ENCODE data around the gene MRPL49.

The MRPL49 gene

DNA sequence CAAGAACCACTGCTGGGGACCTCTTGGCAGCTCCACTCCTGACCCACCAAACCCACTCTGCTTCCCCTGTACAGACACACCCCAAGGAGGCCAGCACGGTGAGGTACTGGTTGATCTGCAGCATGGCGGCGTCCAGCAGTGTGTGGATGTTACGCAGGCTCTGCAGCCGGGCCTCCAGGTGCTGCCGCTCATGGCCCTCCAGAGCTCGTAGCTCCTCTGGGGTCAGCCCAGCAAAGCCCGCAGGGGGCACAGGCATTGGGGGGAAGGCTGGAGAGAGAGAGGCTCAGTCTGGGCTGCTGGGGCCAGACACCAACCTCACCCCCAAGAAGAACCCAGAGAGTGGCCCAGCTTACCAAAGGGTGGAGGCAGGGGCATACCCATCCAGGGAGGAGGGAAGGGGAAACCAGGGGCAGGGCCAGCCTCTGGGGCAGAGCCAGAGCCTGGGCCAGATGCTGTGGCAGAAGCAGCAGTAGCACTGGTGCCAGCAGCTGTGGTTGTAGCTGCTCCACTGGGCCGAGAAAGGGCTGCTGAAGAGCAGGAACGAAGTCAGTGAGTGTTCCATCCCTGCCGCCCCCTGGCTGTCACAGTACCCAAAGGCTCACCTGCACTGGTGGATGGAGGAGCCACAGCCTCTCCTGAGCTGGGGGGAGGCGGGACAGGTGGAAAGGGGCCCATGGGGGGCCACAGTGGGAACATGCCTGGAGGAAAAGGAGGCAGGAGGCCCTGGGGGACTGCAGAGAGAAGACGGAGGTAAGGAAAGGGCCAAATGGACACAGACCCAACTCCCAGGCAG lies 7.7 kb downstream of the MRPL49 start:
- Histone ChIP-seq H3K27me3 (ENCODE audit: control insufficient read depth in 1 of 2, insufficient read depth in 2 of 2, low read length in 2 of 2) (no peaks in the 10 kb centered on the region), H3K9ac (ENCODE audit: low read length in 2 of 2) (no peak overlapping the region), H3K9me3 (ENCODE audit: control insufficient read depth in 2 of 2, low read length in 2 of 2) (no peaks in the 10 kb centered on the region), H3K36me3 (ENCODE audit: control insufficient read depth in 2 of 2, insufficient read depth in 2 of 2, low read length in 2 of 2) (peaks cover 40 to 61% of the 10 kb centered on the region in 2 donors), H3K4me1 (ENCODE audit: control insufficient read depth, insufficient read depth, low read length) (peaks cover 21% of the 10 kb centered on the region), H3K27ac (ENCODE audit: low read length) (no peak overlapping the region), H3K4me3 (ENCODE audit: low read length in 2 of 2) (no peak overlapping the region)

DNA sequence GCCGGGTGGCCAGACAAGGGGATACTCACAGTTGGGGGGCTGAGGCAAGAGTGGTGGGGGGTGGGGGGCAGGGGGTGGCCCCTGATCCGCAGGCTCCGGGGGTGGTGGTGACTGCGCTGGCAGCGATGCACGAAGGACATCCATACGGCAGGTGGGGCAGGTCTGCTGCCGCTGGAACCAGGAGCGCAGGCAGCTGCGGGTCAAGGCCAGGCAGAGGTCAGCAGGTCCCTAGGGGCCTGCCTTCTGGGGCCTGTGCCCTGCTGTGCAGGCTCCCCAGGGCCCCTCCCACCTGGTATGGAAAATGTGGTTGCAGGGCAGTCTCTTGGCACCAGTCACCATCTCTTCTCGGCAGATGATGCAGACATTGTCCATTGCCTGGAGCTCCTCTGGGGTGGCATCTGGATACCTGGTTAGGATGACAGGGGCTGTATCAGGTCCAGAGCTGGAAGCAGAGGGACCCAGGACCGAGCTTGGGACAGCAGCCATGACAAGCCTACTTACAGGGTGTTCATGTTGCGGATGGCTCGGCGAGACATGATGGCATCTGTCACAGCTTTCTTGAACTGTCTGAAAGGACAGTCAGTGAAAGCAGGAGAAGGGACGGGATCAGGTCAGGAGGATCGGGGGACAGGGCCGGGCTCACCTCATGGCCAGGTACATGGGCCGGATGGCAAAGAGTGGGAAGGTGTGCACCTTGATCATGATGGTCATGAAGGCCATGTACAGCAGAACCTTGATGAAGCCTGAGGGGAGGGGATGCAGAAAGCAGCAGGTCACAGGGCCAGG lies 8.7 kb downstream of the MRPL49 start:
- Histone ChIP-seq H3K27ac (ENCODE audit: low read length) (no peak overlapping the region), H3K4me1 (ENCODE audit: control insufficient read depth, insufficient read depth, low read length) (peaks cover 30% of the 10 kb centered on the region), H3K9ac (ENCODE audit: low read length in 2 of 2) (no peak overlapping the region)

DNA sequence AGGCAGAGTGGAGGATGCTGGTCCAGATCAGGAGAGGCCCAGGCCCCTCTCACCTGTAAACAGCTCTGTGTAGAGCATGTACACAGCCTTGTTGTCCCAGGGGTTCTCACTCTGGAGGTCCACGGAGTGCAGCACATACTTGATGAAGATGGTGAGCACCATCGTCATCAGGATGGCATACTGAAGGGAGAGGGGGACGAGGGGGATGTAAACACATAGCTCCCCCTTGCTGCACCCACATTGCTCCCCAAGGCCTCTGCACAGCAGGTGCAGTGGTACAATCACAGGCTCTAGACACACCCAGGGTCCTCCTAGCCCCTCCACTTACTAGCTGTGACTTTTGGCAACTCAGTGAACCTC lies 9.3 kb downstream of the MRPL49 start:
- Histone ChIP-seq H3K9ac (ENCODE audit: low read length in 2 of 2) (no peak overlapping the region), H3K4me1 (ENCODE audit: control insufficient read depth, insufficient read depth, low read length) (peaks cover 33% of the 10 kb centered on the region), H3K36me3 (ENCODE audit: control insufficient read depth in 2 of 2, insufficient read depth in 2 of 2, low read length in 2 of 2) (peaks cover 35 to 52% of the 10 kb centered on the region in 2 donors), H3K9me3 (ENCODE audit: control insufficient read depth in 2 of 2, low read length in 2 of 2) (no peaks in the 10 kb centered on the region), H3K27me3 (ENCODE audit: control insufficient read depth in 1 of 2, insufficient read depth in 2 of 2, low read length in 2 of 2) (no peaks in the 10 kb centered on the region), H3K27ac (ENCODE audit: low read length) (no peak overlapping the region), H3K4me3 (ENCODE audit: low read length in 2 of 2) (no peak overlapping the region)

More for the DNA sequence above, 8.7 kb downstream of the MRPL49 start:
- Histone ChIP-seq H3K27me3 (ENCODE audit: control insufficient read depth in 1 of 2, insufficient read depth in 2 of 2, low read length in 2 of 2) (no peaks in the 10 kb centered on the region), H3K4me3 (ENCODE audit: low read length in 2 of 2) (no peak overlapping the region), H3K36me3 (ENCODE audit: control insufficient read depth in 2 of 2, insufficient read depth in 2 of 2, low read length in 2 of 2) (peaks cover 37 to 55% of the 10 kb centered on the region in 2 donors), H3K9me3 (ENCODE audit: control insufficient read depth in 2 of 2, low read length in 2 of 2) (no peaks in the 10 kb centered on the region)

DNA sequence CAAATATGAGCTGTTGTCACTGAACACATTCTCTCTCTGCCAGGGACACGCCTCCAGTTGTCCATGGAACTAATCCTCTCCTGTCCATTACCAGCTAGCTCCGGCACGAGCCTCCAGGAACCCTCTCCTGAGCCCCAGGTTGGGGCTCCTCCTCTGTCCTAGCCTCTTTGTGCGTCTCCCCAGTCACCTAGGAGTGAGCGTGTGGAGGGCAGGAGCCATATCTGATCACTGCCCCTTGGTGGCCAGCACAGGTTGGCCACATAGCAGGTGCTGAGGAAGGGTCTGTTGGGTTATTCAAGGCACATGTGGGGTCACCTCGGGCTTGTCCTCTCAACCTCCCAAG lies 9.7 kb downstream of the MRPL49 start:
- no peaks in the 10 kb centered on the region for H3K9me3 ChIP-seq (ENCODE audit: control insufficient read depth in 2 of 2, low read length in 2 of 2)
- H3K4me3 ChIP-seq (ENCODE audit: low read length in 2 of 2) = no peak overlapping the region
- H3K9ac ChIP-seq (ENCODE audit: low read length in 2 of 2) = no peak overlapping the region
- H3K4me1 ChIP-seq (ENCODE audit: control insufficient read depth, insufficient read depth, low read length) = peaks cover 33% of the 10 kb centered on the region
- no peaks in the 10 kb centered on the region for H3K27me3 ChIP-seq (ENCODE audit: control insufficient read depth in 1 of 2, insufficient read depth in 2 of 2, low read length in 2 of 2)
- H3K36me3 ChIP-seq (ENCODE audit: control insufficient read depth in 2 of 2, insufficient read depth in 2 of 2, low read length in 2 of 2) = peaks cover 30 to 47% of the 10 kb centered on the region in 2 donors
- H3K27ac ChIP-seq (ENCODE audit: low read length) = no peak overlapping the region

DNA sequence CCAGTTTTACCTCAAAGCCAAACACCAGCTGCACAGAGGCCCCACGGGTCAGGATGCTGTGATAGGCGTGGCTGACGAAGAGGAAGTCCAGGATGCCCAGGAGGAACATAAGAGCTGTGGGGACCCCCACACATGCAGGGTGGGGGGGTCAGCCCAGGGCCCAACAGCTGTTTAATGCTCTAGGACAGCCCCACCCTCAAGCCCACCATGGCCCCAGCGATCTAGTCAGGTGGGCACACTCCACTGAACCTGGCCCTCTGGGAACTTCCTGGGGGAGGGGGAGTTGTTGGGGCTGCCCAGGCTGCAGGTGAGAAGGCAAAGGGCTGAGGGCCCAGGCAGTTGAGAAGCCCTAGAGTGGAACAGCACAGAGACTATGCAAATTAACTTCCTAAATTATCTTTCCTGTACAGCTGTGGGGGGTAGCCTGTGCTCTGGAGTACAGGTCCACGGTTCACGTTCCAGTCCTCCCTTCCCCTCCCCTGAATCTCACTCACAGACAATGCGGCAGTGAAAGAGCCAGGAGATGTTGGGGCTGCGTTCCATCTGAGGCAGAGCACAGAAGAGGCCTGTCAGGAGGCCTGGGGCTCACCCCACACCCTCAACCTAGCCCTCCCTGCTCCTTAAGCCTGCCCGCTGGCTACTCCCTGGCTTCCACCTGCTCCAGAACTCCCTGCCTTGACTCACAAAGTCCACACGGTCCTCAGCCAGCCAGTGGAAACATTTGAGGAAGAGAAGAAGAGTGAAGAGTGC lies 10.3 kb downstream of the MRPL49 start:
- Histone ChIP-seq H3K27ac (ENCODE audit: low read length) (no peak overlapping the region), H3K36me3 (ENCODE audit: control insufficient read depth in 2 of 2, insufficient read depth in 2 of 2, low read length in 2 of 2) (peaks cover 30 to 45% of the 10 kb centered on the region in 2 donors), H3K4me3 (ENCODE audit: low read length in 2 of 2) (peak overlapping the region in 1 of 2 donors; percentile 93), H3K27me3 (ENCODE audit: control insufficient read depth in 1 of 2, insufficient read depth in 2 of 2, low read length in 2 of 2) (no peaks in the 10 kb centered on the region), H3K9me3 (ENCODE audit: control insufficient read depth in 2 of 2, low read length in 2 of 2) (no peaks in the 10 kb centered on the region), H3K9ac (ENCODE audit: low read length in 2 of 2) (no peak overlapping the region), H3K4me1 (ENCODE audit: control insufficient read depth, insufficient read depth, low read length) (peaks cover 33% of the 10 kb centered on the region)

DNA sequence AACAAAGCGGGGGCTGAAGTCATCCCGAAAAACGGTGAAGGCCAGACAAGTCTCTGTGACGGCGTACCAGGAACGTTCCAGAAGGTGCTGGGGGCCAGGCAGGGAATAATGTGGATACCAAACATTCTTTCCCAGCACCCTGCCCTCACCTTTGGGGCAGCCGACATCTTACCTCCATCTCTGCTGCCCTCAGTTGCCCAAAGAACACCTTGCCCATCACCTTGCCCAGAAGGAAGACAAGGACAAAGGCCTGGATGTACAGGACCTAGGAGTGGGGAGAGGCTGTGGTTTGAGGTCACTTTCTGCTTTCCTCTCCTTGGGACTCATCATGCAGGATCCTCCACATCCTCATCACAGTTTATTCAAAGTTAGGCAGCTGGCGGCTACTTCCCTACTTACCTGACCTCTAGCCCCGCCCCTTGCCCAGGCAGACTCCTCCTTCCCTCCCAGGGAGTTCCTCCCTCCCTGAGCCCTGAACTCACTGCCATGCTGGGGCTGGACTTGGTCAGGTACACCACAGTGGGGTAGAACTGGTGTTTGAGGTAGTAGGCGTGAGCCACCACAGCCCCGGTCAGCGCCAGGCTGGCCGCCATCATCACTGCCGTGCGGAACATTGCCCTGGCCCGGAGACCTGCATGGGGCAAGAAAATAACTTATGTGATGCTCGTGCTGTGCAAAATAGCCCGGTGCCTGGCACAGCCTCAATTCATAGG lies 11.0 kb downstream of the MRPL49 start:
- H3K9me3 ChIP-seq (ENCODE audit: control insufficient read depth in 2 of 2, low read length in 2 of 2) = no peaks in the 10 kb centered on the region
- H3K27ac ChIP-seq (ENCODE audit: low read length) = peak overlapping the region; percentile 99
- peaks cover 33% of the 10 kb centered on the region for H3K4me1 ChIP-seq (ENCODE audit: control insufficient read depth, insufficient read depth, low read length)
- peak overlapping the region; percentile 89 to 100 for H3K9ac ChIP-seq (ENCODE audit: low read length in 2 of 2)
- peak overlapping the region; percentile 80 to 93 for H3K4me3 ChIP-seq (ENCODE audit: low read length in 2 of 2)
- H3K27me3 ChIP-seq (ENCODE audit: control insufficient read depth in 1 of 2, insufficient read depth in 2 of 2, low read length in 2 of 2) = no peaks in the 10 kb centered on the region
- peaks cover 30 to 40% of the 10 kb centered on the region in 2 donors for H3K36me3 ChIP-seq (ENCODE audit: control insufficient read depth in 2 of 2, insufficient read depth in 2 of 2, low read length in 2 of 2)

DNA sequence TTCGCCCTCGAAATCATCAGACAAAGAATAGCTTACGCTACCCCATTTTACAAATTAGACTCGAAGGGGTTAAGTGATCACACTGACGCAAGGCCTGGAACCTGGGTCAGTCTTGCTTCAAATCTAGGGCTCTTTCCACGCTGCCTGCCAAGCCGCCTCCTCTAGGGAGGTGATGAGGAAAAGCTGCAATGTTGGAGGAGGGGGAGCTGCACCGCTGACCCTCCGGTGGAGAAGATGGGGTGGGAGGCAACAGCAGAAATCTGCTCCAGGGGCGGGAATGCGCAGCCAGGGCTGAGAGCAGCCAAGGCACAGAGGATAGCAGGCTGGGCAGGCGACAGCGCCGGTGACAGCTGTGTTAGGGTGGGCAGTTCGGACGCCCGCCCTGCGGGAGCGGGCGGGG lies 11.6 kb downstream of the MRPL49 start:
- Histone ChIP-seq H3K36me3 (ENCODE audit: control insufficient read depth in 2 of 2, insufficient read depth in 2 of 2, low read length in 2 of 2) (peaks cover 27 to 34% of the 10 kb centered on the region in 2 donors), H3K9ac (ENCODE audit: low read length in 2 of 2) (peak overlapping the region; percentile 89 to 100), H3K4me3 (ENCODE audit: low read length in 2 of 2) (peak overlapping the region; percentile 80 to 93), H3K27me3 (ENCODE audit: control insufficient read depth in 1 of 2, insufficient read depth in 2 of 2, low read length in 2 of 2) (no peaks in the 10 kb centered on the region), H3K4me1 (ENCODE audit: control insufficient read depth, insufficient read depth, low read length) (peaks cover 33% of the 10 kb centered on the region), H3K27ac (ENCODE audit: low read length) (peak overlapping the region; percentile 99), H3K9me3 (ENCODE audit: control insufficient read depth in 2 of 2, low read length in 2 of 2) (no peaks in the 10 kb centered on the region)

DNA sequence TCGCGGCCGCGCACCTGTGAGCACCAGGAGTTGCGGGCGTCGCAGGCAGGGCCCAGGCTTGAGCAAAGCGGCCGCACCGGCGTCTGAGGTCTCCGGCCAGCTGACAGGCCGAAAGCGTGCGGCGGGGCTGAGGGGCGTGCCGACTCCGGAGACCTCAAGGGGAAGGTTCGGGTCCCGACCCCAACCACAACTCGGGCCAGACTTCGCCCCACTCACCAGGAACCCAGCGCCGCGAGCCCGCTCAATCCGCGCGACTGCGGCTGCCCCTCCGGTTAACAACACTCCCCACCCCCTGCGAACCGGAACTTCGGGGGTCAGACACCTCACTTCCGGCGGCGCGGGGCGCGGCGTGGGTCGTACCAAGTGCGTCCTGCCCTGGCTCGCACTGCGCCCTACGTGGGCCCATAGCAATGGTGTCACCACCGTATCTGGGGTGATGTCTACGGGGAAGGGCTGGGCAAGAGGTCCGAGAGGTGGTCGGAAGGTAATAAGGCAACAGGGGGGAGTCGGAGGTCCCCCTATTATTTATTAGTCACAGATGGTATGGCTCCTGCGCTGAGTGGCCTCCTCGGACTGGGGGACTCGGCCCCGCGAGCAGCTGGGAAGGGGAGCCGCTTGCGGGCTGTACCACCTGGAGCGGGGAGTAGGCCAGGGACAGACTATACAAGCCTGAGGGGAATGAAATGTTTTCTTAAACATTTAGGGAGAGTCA lies 12.3 kb downstream of the MRPL49 start, which contains the start of gene SYVN1:
TSS of gene SYVN1 (minus strand) at position 280 of the 712 bp plus-strand sequence. CDS start 918 bp downstream, outside the sequence.
- H3K36me3 ChIP-seq (ENCODE audit: control insufficient read depth in 2 of 2, insufficient read depth in 2 of 2, low read length in 2 of 2) = peaks cover 22 to 29% of the 10 kb centered on the region in 2 donors
- peak within 1 kb of the TSS; percentile 80 to 93 for H3K4me3 ChIP-seq (ENCODE audit: low read length in 2 of 2)
- H3K9me3 ChIP-seq (ENCODE audit: control insufficient read depth in 2 of 2, low read length in 2 of 2) = no peaks in the 10 kb centered on the region
- peak within 1 kb of the TSS; percentile 89 to 100 for H3K9ac ChIP-seq (ENCODE audit: low read length in 2 of 2)
- H3K27ac ChIP-seq (ENCODE audit: low read length) = peak within 1 kb of the TSS; percentile 99
- H3K27me3 ChIP-seq (ENCODE audit: control insufficient read depth in 1 of 2, insufficient read depth in 2 of 2, low read length in 2 of 2) = no peaks in the 10 kb centered on the region
- H3K4me1 ChIP-seq (ENCODE audit: control insufficient read depth, insufficient read depth, low read length) = peaks cover 33% of the 10 kb centered on the region

DNA sequence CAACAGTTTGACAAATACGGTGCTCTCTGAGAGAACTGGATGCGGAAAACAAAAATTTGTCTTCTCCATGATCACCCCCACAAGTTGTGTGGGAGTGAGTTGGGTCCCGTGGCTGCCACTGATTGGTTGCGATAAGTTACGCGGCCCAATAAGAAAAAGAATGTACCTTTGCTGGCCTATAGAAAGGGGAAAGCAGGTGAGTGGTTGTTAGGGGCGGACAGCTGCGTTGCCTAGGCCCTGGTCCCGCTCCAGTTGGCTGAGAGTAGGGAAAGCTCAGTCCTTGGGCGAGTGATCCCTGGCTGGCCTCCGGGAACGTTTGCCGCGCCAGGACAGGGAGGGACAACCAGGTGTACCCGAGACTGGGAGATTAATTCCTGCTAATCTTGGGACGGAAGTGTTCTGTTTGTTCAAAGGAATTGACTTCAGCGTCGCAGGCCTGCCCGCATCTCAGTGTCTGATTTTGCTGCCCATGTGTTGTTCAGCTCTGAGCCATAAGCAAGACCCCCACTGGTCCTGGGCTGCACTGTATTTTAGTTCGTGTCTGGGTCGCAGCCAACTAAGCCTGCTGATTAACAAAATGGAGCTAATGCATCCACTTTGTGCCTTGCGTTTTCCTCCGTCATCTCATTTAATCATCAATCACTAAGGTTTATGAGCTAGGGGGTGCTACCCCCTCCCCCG lies 13.0 kb downstream of the MRPL49 start:
- H3K4me1 ChIP-seq (ENCODE audit: control insufficient read depth, insufficient read depth, low read length) = peaks cover 33% of the 10 kb centered on the region
- no peaks in the 10 kb centered on the region for H3K27me3 ChIP-seq (ENCODE audit: control insufficient read depth in 1 of 2, insufficient read depth in 2 of 2, low read length in 2 of 2)
- H3K9ac ChIP-seq (ENCODE audit: low read length in 2 of 2) = peak overlapping the region; percentile 89 to 100
- H3K27ac ChIP-seq (ENCODE audit: low read length) = peak overlapping the region; percentile 99
- peak overlapping the region; percentile 80 to 93 for H3K4me3 ChIP-seq (ENCODE audit: low read length in 2 of 2)
- H3K36me3 ChIP-seq (ENCODE audit: control insufficient read depth in 2 of 2, insufficient read depth in 2 of 2, low read length in 2 of 2) = peaks cover 15 to 22% of the 10 kb centered on the region in 2 donors
- H3K9me3 ChIP-seq (ENCODE audit: control insufficient read depth in 2 of 2, low read length in 2 of 2) = no peaks in the 10 kb centered on the region
